GM18519 (cell line): ENCODE results near the gene NOL7.

Experiments
- ATAC-seq: cut with Tn5 transposase; IDR thresholded peaks from one replicate; pipeline ENCODE4 v1.9.1; 2021; ENCODE audit warnings: mild to moderate bottlenecking, moderate library complexity; ENCODE audit not compliant: unreplicated experiment, low FRiP score

Gene NOL7

DNA sequence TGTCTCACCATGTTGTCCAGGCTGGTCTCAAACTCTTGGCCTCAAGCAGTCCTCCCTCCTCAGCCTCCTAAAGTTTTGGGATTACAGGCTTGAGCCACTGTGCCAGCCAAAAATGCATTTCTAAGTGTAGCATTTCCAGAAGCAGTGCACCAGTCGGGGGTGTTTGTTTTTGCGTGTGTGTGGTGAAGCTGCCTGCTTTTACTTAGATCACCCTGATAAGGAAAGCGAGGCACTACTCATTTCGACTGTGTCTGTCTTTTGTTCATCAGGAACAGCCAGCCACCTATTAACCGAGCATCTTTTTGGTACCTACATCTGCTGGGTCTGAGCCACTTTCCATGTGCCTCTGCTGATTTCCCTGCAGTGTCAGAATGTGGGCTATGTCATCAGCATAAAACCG, 22.0 kb upstream of the NOL7 start:
- no peak for ATAC-seq

DNA sequence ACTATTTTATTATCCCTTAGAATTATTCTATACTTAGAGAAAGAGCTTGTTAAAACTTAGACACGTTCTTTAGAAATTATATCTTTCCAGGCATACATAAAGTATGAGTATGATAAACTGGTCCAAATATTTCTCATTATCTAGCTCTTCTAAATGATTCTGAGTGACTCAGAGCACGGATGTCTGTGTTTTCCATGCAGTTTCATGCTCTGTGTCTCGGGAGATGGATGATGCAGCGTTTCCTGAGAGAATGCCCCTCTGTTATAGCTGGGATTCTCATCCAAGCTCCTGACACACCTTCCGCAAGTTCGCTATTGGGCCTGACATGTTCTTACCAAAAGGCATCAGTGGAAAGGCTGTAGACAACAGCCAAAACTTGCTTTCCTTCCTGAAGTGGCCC, 21.4 kb upstream of the NOL7 start:
- no peak for ATAC-seq

DNA sequence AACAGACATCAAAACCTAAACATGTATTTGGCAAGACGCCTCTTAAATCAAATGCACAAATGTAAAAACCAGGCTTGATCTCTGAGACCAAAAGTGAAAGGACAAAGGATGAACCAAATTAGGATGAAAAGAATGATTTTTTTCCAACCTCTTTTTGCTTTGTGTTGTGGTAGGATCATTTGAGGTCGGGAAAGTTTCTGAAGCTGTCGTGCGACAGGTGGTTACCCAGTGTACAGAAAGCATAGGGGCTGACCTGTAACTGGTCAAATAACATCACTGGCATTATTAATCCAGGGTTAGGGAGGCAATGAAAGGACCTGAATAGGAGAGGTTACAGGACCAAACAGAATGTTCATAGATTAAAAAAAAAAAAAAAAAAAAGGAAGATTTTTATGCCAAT, 18.1 kb upstream of the NOL7 start:
- ATAC-seq = no peak

DNA sequence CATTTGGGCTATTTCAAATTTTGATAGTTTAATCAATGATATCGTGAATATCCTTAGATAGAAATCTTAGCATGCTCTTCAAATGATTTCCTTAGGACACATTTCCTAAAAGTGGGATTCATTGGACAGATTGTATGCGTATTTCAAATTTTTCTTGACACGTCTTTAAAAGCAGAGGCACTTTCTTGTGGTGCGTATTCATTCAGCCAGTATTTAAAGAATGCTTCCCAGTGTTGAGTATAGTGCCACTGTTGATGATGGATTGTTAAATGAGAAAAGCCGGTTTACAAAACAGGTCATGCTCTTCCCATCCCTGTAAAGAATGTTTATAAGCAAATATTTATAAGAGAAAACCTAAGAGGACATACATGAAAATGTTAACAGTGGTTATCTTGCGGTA, 15.1 kb upstream of the NOL7 start:
- no peak for ATAC-seq

DNA sequence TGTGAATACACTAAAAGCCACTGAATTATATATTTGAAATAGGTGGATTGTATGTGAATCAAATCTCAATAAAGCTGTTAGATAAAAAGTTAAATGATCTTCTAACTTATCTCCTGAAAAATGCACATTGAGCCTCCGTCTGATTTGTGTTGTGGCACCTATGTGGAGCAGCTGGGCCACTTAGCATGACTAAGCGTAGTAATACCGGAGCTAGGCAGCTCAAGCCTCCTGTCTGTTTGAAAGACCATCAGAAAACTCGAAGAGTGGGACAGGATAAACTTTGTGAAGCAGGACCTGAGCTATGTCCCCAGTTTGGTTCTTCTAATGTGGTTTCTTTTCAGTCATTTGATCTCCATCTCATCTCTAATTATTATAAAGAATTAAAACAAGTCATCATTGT, 11.0 kb upstream of the NOL7 start:
- ATAC-seq = no peak

DNA sequence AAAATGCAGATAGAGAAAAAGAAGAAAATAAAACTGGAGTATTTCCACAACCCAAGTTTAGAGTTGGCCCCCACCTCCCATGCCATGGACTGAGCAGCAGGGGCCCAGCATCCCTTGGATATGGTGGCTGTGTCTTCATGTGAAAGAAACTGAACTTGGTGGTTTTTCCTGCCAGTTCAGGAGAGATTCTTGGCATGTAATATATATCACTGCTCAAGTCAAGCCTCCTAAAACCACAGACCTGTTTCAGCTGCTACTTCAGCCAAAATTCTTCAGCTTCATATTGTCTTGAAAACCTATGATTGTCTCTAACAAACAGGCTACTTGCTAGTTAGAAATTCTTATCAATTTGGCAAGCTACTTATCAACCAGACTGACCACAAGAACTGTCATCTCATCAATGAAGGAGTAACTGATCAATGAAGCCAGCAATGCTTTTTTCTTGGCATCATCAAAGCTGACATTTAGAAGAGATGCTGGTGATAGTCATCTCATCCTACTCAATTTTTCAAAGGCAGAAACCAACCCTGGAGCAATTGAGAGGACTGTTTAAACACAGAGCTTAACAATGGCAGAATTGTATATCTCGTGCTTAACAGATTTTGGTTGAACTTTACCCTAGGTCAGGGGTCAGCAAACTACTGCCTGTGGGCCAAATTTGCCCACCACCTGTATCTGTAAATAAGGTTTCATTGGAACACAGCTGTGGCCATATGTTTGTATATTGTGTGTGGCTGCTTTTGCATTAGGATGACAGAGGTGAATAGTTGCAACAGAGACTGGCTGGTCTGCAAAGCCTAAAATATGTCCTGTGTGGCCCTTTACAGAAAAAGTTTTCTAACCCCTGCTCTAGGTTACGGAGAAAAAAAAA, 10.4 kb upstream of the NOL7 start:
- ATAC-seq = no peak

DNA sequence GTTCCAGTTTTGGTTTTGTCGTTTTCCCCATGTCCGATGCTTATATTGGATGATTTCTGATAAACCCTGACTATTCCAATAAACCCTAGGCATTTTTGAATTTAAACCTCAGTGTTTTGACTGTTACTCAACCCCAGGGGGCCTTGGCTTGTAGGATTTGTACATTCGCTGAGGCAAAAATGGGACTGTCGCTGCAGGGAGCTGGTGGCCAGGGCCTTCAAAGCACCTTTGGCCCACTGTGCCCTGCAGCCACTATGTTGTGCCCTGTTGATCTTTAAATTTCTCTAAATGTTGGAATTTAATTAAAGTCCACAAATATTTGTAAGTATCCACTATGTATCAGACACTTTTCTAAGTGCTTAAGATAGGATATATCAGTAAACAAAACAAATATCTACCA, 9.5 kb upstream of the NOL7 start:
- ATAC-seq = no peak

DNA sequence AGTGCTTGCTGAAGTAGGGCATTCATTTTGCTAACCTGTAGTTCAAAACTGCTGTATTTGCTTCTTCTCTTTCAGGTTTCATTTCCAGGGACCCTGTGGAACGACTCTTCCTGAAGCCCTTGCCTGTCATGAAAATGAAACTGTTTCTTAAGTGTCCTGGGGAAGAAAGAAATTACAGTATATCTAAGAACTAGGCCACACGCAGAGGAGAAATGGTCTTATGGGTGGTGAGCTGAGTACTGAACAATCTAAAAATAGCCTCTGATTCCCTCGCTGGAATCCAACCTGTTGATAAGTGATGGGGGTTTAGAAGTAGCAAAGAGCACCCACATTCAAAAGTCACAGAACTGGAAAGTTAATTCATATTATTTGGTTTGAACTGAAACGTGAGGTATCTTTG, 3.4 kb upstream of the NOL7 start:
- ATAC-seq = no peak

DNA sequence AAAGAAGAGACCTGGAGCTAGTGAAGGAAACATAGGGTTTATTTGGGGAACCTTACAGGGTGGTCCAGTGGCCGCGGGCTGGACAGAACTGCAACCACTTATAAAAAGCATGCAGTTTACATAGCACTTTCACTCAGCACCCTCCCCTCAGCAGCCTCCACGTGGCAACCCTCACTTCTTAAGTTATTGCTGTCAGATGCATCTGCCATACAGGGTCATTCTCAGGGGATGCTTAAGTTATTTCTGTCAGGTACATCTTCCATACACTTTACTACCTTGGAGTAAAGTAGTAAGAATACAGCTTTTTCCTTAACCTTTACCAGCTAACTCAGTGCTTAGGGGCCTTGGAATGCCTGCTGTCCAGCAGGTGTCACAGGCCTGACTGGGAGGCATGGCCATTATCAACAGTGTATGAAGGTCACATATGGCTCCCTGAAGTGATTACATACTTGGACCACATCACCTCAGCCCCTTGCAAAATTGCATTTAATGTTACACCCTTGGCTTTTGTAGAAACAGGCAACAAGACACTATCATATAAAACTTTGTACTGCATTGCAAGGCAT, 2.0 kb upstream of the NOL7 start:
- ATAC-seq = no peak

DNA sequence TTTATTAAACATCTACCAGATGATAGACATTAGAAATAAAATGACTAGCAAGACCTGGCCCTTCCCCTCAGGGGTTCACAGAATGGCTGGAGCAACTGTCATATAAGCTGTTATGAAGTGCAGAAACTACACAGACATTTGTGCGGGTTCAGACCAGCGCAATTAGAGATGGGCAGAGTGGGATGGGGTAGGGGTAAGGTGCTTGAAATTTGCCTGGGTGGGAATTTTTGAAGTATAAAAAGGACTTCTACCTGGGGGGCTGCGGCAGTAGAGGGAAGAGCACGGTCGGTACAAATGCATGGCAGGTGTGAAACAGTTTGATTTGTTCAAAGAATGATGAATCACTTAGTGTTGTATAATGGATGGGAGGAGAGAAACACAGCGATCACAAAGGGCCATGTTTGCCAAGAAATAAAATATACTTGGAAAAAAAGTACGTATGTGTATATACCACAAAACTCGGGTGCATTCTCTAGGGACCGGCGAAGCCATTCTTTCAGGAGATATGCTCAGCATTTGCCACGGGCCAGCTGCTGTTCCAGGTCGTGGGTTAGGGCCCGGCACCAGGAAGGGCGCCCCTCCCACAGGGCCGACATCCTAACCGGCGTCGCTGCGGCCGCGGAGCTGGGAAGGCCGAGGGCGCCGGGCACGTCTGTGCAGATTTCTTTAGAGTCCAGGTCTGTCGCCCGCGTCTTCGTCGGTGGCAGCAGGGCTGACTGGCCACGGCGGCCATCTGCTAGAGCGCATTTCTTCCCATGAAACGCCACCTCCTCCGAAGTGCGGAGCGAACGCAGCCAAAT, 809 bp upstream of the NOL7 start:
- ATAC-seq = peak; percentile 11

DNA sequence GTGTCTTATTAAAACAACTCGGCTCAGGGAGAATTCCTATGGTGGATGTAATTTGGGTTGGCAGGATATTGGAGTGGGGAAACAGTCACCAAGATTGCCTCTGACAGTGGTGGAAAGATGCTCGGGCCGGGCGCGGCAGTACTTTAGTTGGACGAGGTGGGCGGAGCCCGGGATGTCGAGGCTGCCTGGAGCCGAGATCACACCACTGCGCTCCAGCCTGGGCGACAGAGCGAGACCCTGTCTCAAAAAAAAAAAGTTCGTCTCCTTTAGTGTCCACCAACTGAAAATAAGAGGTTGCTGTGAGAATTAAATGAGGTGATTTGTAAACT, 621 bp downstream of the NOL7 start:
- no peak for ATAC-seq

DNA sequence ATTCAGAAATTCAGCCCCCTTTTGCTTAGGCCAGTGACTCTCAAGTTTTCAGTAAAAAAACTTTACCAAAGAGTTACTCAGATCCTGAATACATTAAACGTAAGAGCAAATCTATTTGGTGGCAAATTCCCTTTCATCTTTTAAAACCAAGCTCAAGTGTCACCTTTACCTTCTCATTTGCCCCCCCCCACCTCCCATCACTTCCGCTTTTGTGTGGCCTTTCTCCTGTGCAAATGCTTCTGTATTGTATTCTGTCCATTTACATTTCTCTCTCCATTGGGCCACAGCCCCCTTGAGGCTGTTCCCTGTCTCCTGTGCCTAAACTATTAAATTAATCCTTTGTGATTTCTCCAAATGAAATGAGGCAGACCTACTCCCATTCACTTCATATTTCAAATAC, 1.9 kb downstream of the NOL7 start:
- no peak for ATAC-seq

DNA sequence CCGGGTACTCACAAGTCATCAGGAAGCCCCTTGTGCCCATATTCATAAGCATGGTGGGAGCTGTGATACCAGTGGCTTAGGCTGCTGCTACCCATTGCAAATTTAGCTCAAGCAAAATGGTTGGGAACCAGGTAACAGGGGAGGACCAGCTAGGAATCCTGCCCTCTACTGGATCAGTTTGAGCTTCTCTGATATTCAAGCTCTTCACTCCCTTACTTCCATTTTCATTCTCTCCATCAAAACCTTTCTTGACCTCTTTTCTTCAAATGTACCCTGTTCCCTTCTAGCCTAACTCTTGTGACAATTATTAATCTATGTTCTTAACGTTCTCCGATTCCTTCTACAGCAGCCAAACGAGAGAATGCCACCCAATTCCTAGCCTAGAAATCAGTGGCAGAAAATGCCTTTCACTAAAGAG, 9.7 kb downstream of the NOL7 start:
- ATAC-seq = no peak

DNA sequence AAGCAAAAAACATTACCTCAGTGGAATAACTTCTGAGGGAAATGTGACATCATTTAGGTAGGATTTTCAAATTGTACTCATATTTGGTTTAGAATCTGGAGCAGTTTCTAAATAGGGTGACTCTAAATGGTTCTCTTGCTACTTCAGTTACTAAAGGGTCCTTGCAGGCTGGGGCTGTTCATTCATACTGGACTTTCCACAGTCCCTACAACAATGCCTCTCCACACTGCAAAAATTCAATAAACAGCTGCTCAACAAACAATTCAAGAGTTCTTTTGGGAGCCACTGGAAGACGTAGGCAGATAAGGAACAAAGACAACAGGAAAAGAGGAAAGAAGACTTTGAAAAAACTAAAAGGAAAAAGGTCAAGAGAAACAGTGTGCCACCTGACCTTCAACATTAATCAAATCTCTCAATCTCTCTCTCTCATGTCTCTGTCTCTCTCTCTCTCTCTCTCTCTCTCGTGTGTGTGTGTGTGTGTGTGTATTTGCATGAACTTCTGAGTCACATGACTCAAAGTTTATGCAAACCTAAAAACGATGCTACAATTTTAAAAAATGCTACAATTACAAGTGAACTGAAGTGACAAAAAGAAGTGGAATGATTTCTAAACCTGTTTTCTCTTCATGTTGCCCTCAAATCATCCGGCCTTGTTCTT, 14.5 kb downstream of the NOL7 start:
- ATAC-seq = no peak

DNA sequence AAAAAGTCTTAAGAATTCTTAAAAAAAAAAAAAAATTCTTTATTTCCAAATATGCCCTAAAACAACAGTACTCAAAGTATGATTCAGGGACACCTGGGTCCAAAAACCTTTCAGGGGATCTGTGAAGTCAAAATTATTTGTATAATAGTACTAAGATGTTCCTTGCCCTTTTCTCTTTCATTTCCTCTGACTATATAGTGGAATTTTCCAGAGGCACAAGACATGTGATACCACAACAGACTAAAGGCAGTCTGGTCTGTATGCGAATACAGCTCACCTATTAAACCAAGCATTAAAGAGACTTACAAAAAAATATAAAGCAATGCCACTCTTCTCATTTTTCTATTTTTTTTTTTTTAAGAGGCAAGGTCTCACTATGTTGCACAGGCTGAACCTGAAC, 15.4 kb downstream of the NOL7 start:
- no peak for ATAC-seq

DNA sequence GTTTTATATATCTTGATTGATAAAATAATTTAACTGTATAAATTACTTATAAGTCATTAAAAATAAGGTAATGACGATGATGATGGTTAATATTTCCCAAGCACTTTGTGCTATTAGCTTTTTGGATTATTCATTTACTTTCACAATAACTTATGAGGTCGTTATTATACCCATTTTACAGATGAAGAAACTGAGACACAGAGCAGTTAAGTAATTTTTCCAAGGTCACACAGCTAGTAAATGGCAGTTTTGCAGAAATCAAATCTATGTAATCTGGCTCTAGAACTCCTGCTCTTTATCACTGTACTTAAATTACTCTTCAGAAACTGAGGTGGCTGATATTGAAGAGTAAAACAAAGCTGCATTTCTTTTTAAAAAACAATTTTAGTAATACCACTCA, 18.2 kb downstream of the NOL7 start:
- ATAC-seq = no peak

DNA sequence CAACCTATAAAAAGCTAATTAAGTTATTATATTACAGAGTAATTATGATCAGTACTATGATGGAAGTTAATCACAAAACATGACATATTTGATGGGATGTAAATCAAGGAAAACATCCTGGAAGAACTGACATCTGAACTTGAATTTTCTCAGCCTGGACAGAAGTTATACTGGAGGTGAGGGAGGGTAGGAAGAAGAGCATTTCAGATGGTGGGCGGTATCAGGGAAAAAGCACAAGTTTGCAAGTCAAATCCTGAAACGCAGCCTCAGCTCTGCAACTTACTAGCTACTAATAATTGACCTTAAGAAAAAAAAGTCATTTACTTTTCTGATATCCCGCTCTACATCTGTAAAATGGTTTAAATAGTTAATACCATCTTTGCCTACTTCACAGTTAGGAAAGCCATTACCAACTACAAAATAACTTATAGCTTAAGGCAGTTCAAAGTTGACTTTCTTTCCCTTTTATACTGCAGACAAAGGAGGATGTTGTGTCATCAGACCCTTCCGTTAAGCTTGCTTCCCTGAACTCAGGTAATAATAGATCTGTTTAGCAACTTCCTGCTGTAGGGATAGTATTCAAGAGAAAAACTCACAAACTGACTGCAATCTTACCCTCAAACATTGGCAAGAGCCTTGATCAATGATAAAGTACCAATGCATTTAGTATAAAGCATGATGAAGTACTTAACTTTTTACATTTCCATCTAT, 21.0 kb downstream of the NOL7 start:
- ATAC-seq = no peak

DNA sequence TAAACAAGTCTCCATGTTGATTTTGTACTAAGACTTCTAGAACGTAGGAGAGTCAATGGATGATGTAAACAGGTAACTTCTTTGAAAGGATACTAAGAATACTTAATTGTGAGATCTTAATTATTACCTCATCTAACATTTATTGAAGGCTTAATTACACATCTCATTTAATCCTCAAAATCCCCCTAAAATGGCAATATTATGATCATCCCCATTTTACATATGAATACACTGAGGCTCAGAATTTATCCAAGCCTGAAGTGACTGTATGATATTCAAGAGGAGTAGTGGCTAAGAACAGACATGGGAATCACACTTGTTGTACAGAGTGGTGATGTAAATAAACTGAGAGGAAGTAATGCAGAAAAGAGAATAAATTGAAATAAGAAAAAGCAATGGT, 22.9 kb downstream of the NOL7 start:
- no peak for ATAC-seq

DNA sequence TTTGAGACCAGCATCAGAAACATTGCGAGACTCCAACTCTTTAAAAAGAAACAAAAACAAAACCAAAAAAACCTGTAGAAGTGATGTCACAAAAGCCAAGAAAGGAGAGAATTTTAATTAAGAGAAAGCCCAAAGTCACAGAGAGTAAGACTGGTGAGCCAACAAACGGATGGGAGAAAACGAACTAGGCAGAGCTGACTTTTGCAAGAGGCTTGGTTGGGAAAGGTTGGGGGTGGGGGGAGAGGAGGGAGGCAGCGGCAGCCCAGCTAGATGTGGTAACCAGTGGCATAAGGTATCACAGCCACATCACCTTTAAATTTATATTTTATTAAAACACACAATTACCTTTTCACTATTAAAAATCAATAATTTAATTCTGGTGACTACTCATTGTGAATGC, 23.5 kb downstream of the NOL7 start:
- ATAC-seq = no peak

DNA sequence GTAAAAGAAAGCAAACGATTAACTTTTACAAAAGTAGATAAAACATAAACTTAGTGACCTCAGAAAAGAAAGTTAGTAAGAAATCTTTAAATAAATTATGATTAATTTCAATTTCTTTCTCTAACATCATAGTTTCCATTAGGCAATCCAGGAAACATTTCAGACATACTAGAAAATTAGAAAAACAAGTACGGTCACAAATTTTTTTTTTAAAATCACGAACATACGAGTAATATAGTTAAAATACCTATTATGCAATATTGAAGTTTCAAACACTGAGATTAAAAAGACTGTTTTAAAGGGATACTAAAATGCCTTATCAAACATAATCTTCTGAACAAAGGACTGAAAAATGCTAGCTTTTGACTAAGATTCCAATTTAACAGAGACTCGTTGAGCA, 26.2 kb downstream of the NOL7 start:
- ATAC-seq = no peak

DNA sequence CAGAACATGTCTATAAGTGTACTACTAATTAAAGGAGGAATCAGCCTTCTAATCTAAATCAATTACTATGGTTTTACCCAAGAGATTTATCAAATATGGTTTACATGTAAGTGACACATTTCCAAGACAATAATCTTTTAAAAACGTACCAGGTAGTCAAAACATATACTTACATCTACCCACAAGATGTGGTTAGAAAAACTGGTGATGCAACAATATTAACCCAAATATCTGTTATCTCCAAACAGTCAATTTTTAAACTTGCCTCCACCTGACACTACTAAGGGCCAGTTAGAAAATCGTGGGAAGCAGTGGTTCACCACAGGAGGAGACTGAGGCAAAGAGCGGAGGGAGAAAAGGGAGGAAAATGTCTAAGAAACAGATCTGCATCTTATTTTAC, 28.0 kb downstream of the NOL7 start:
- no peak for ATAC-seq
